Motor neuron (in vitro differentiated cells): Measurements from ENCODE around the gene PTPRM. TPM values are rescaled to one million over a fixed set of nuclear protein-coding genes. Genes with fewer than 3 reads are reported as not detected.
A peak's percentile ranks its signal among the peaks of the same experiment; 100 is the strongest.

Source experiments
- ATAC-seq, 8 experiments: fragments of 200-7000 bp; cut with Tn5 transposase; replicated peaks in 6 of 8; 2 replicates each; pipeline ENCODE4 v1.8.0; 2021; ENCODE audit warnings: mild to moderate bottlenecking in 8 of 8, moderate library complexity in 8 of 8
- H3K27ac ChIP-seq, 2 donors: fragments of 250-450 bp; sonication (Bioruptor Pico); 2 replicates each; pipeline ENCODE4 v1.9.0; 2021; ENCODE audit warnings: antibody characterized with exemption in 2 of 2, mild to moderate bottlenecking in 2 of 2, moderate library complexity in 1 of 2
- H3K4me1 ChIP-seq, 2 donors: fragments of 250-450 bp; sonication (Bioruptor Pico); replicated peaks in 1 of 2; 2 replicates each; pipeline ENCODE4 v1.6.1; 2021; ENCODE audit warnings: antibody characterized with exemption in 2 of 2, mild to moderate bottlenecking in 2 of 2, moderate library complexity in 1 of 2
- H3K4me3 ChIP-seq, 5 donors: fragments of 250-450 bp; sonication (Bioruptor Pico); 2 replicates each; pipeline ENCODE4 v1.9.0; 2021; ENCODE audit warnings: antibody characterized with exemption in 5 of 5, mild to moderate bottlenecking in 5 of 5, moderate library complexity in 4 of 5
- WGBS, 10 experiments: fragments of 450-650 bp; shearing (Covaris generic); methylation state at CpG; one replicate each; pipeline ENCODE4 v1.0.0; 2022; 5-methylcytosine and 5-hydroxymethylcytosine counted together
- in situ Hi-C, 9 experiments: fragments of 400-800 bp; cut with MboI; loops; one replicate each; pipeline ENCODE4 v1.15.0; 2021; ENCODE audit warnings: low sequenced_read_pairs in 9 of 9, low pct_unique_long_range_greater_than_20kb in 2 of 9; ENCODE audit not compliant: unreplicated experiment in 9 of 9
- total RNA-seq, 8 experiments: library from RNA; unstranded; fragments of 300-600 nt; gene quantifications; 2 replicates each; pipeline versions ENCODE4 v1.2.3 to v1.2.4, GENCODE V29; 2022

The PTPRM gene
- total RNA-seq, 8 experiments from 2014 or later, result 12.9 to 106 (median 66.9) TPM

DNA sequence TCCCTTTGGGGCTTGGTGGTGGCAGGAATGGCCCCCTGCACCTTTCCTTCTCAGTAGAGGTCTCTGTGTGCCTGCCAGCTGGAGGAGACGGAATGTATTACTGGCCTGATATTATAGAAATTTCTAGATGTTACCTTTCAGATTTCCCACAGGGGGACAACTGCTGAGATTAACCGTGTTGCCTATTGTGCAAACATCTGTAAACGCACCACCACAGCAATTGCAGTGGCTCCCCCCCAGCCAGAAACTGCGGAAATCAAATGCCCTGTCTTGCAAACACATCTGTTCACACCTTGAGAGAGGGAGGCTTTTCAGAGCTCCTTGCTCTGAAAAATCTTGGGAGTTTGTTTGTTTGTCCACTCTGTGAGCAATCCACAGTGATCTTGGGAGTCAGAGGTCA, 772.1 kb downstream of the PTPRM start:
- Histone ChIP-seq H3K4me1 (peaks cover 13 to 15% of the 10 kb centered on the region in 2 donors), H3K27ac (no peak overlapping the region), H3K4me3 (no peak overlapping the region)
- 50 to 100% (median 100%) methylated on average over 1 to 4 of the region's 4 CpGs for WGBS, 10 experiments
- ATAC-seq, result no peak
- in situ Hi-C loops, result no loop called here

DNA sequence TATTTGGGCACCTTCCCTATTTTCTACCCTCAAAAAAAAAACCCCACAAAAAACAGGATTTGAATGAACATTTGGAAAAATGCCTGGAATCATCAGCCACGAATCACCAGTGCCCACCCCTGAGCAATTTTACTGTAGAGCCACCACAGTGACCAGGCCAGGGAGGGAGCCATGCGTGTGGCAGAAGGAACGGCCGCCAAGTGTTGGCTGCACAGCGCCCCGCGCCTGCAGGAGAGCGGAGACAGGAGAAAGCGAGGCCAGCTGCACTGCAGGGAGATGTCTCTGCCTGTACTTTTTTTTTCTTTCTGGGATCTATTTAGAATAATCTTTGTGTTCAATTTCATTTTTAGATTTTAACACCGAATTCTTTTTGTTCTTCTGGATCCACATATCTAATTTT, 772.8 kb downstream of the PTPRM start:
- Histone ChIP-seq H3K4me3 (no peak overlapping the region), H3K4me1 (peaks cover 13 to 15% of the 10 kb centered on the region in 2 donors), H3K27ac (no peak overlapping the region)
- in situ Hi-C loops, result no loop called here
- 56 to 100% (median 85%) methylated on average over 2 to 10 of the region's 10 CpGs for WGBS, 10 experiments
- no peak for ATAC-seq

DNA sequence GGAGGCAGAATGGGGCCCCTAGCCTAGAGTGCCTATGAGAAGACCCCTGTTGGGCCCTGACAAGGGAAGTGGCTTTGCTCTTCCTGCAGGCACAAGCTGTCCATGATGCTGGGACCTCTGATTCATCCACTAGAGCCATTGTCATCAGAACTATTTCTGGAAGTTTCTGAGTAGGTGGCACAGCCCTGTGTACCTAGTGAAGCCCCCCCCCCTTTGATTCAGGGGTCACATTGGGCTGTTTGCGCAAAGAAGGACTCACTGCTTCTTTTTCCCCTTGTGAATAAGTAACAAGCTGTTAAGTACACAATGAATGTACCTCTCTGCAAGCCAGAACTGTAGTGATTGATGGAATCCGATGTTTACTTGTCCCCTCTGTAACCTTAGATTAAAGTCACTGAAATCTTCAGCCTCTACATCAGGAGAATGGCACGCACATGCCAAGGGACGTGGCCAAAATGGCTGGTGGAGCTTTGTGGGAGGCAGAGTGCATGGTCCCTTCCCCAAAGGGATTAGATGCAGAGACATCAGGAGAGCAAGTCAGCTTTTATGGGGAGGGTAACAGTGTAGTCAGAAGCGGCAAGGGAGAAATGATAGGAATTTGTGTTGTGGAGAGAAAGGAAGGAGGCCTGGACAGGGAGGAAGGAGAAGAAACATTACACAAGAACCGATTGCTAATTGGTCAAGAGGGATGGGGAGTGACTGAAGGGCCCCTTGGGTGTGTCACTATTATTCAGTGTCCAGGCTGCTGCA, 774.5 kb downstream of the PTPRM start:
- Histone ChIP-seq H3K4me1 (peaks cover 13 to 15% of the 10 kb centered on the region in 2 donors), H3K27ac (peak overlapping the region in 1 of 2 donors; percentile 17), H3K4me3 (no peak overlapping the region)
- in situ Hi-C loops, result no loop called here
- peak; percentile 71 to 94 (median 86) for ATAC-seq
- WGBS, 10 experiments, result 20 to 81% (median 65%) methylated on average over 1 to 5 of the region's 6 CpGs; no CpG with 5 or more reads in 2 of the 10 experiments

DNA sequence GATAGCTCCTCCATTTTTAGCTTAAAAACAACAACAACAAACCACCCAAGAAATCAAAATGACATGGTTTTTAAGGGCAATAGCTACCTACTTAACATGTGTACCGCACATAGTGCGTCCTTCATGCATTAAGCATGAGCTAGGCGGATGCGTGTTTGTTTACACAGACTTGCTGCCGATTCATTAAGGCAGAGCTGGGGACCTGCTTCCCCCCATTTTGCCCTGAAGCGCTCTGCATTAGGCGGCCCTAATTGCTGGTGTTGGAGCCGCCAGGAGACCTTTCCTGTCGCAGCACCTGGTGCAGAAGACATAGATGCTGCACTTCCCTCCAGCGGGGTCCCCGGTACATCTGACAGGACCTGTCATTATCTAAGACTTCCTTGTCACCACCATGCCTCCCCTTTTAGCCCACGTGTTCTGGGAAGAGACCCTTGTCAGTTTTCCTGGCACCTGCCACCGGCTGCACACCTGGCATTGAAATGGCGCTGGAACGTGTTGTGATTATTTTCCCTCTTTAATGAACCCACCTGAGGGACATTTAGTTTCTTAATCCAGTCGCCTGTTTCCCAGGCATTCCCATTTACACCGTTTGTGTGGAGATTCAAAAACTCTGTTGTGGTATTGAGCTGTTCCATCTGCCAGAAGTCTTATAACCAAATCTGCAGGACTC, 781.1 kb downstream of the PTPRM start:
- H3K4me1 ChIP-seq, result peaks cover 0 to 3% of the 10 kb centered on the region in 2 donors
- WGBS, 10 experiments, result 71 to 100% (median 92%) methylated on average over 2 to 14 of the region's 17 CpGs; no CpG with 5 or more reads in 1 of the 10 experiments
- no peak overlapping the region for H3K27ac ChIP-seq
- ATAC-seq, result peak in 1 of 8 experiments; percentile 42
- no peak overlapping the region for H3K4me3 ChIP-seq
- in situ Hi-C loops, result no loop called here

DNA sequence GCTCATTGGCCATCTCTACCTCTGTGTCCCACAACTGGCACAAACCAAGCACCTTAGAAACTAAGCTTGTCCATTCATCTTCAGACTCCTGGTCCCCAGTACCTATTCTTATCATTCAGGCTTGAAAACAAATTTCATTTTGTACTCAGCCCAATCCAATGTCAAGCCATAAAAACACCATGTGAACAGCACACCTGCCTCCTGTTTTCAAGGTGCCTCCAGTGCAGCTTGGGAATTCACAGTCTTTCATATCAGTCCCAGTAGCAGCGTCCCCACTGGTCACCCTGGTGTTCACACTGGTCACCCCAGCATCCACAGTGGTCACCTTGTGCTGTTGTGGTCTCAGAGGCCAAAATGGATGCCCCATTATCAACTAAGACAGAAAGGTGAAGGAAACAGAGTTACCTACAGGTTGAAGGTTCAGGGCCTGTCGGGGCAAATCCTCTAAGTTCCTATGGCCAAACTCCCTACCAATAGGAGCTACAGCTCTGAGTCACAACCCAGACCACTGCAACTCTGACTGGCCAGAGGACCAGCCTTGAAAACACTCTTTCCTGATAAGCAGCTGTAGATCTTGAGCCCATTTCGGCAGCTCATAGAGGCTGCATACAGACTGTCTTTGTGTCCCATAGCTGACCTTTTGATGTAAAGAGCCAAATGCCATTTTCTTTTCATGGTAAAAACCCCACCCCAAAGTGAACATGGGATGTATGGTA, 782.6 kb downstream of the PTPRM start:
- 73 to 100% (median 86%) methylated on average over 1 to 2 of the region's 3 CpGs; no CpG with 5 or more reads in 3 of the 10 experiments for WGBS, 10 experiments
- Histone ChIP-seq H3K4me3 (no peak overlapping the region), H3K27ac (no peak overlapping the region), H3K4me1 (peaks cover 0 to 3% of the 10 kb centered on the region in 2 donors)
- in situ Hi-C loops, result no loop called here
- no peak for ATAC-seq

DNA sequence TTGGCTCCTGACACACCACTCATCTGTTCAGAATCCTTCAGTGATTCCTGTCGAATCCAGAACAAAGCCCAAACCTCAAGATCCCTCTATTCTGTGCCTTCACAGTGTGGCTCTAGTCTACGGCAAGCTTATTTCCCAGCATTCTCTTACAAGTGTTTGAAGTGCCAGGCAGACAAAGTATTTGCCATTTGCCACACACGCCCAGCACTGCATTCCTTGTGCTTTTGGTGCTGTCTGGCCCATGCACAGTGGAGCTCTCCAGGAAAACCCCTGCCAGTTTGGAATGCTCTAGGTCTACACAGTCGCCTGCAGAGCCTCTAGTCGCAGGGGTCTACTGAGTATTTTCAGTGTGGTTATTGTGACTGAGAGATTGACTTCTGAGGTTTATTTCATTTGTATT, 783.5 kb downstream of the PTPRM start:
- 50 to 80% (median 73%) methylated on average over 1 to 4 of the region's 5 CpGs; no CpG with 5 or more reads in 3 of the 10 experiments for WGBS, 10 experiments
- Histone ChIP-seq H3K4me3 (no peak overlapping the region), H3K27ac (no peak overlapping the region), H3K4me1 (peaks cover 0 to 3% of the 10 kb centered on the region in 2 donors)
- in situ Hi-C loops, result no loop called here
- ATAC-seq, result no peak

DNA sequence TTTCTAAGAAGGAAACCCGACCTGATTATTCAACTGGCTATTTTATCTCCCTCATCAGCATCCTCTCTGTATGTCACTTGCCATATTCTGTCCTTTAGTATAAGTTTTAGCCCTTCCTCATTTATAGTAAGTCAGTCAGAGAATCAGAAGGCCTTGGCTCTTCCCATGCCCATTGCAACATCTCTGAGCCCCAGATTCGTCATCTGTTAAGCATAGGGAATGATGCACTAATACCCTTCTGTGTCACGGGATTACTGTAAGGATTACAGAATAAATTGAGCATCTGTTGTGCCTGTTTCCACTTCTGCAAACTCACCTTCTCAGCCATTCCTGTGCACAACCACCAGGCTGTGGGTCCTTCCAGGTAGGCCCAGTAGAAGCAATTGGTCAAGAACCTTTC, 784.0 kb downstream of the PTPRM start:
- peak in 2 of 8 experiments; percentile 40 to 51 for ATAC-seq
- in situ Hi-C loops, result no loop called here
- WGBS, 10 experiments, result 0 to 100% (median 81%) methylated on average over 1 to 3 of the region's 3 CpGs; no CpG with 5 or more reads in 1 of the 10 experiments
- peaks cover 0 to 3% of the 10 kb centered on the region in 2 donors for H3K4me1 ChIP-seq
- no peak overlapping the region for H3K27ac ChIP-seq
- H3K4me3 ChIP-seq, result no peak overlapping the region

DNA sequence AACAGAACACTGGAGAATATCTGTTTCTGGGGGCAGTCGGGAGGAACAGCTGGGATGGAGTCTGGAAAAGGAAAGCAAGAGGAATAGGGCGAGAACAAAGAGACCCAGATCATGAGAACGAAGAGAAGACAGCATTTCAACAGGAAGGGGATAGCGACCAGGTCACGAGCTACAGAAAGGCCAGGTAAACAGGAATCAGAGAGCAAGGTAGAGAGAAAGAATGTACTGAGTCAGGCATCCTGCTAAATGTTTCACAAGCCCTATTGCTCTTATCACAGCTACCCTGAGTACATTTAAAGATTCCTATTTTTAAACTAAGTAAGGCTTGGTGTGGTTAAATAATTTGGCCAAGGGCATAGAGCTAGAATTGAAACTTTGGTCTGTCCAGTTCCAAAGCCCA, 787.2 kb downstream of the PTPRM start:
- in situ Hi-C loops, result no loop called here
- no peak for ATAC-seq
- WGBS, 10 experiments, result 53 to 96% (median 87%) methylated on average over 3 to 5 of the region's 5 CpGs; no CpG with 5 or more reads in 1 of the 10 experiments
- Histone ChIP-seq H3K4me3 (no peak overlapping the region), H3K27ac (no peak overlapping the region), H3K4me1 (peaks cover 19 to 21% of the 10 kb centered on the region in 2 donors)

DNA sequence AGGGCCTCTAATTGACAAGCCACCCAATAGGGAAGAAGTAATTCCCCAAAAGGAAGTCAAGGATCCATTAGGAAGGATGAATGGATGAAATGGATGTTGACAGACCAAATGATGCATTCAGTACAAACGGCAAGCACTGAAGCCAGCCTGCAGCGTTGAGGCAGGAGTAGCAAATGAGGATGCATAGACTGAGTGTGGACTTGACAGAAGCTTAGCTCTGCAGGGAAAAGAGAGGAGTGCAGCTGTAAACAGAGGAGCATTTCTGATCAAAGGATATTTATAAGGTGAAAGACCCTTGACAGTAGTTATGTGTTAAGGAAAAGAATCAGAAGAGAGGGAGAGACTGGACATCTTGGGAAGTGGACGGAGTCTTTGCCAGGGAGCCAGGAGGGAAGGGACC, 788.9 kb downstream of the PTPRM start:
- ATAC-seq, result no peak
- Histone ChIP-seq H3K4me3 (no peak overlapping the region), H3K27ac (no peak overlapping the region), H3K4me1 (peaks cover 19 to 21% of the 10 kb centered on the region in 2 donors)
- in situ Hi-C loops, result no loop called here
- WGBS, 10 experiments, result 50 to 100% (median 80%) methylated on average over 1 to 3 of the region's 3 CpGs; no CpG with 5 or more reads in 2 of the 10 experiments

DNA sequence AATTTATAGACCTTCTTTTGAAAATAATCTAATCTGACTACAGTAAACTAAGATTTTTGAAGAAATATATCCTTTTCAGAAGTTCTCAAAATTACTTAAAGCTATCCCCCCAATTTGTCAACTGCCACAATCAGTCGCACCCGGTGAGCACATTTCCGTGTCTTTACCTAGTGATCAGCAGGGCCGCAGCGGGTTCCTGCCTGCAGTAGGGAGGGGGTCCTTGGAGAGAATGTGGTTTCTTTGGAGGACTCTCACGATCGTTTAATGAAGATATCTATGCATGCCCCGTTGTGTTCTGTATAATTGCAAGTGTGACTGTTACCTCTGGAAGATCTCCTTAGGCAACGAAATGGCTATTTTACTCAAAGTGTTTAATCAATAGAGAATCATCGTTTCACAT, 790.2 kb downstream of the PTPRM start:
- no peak overlapping the region for H3K27ac ChIP-seq
- WGBS, 10 experiments, result 44 to 92% (median 64%) methylated on average over 3 to 10 of the region's 10 CpGs; no CpG with 5 or more reads in 2 of the 10 experiments
- in situ Hi-C loops, result no loop called here
- ATAC-seq, result no peak
- peaks cover 19 to 21% of the 10 kb centered on the region in 2 donors for H3K4me1 ChIP-seq
- no peak overlapping the region for H3K4me3 ChIP-seq

DNA sequence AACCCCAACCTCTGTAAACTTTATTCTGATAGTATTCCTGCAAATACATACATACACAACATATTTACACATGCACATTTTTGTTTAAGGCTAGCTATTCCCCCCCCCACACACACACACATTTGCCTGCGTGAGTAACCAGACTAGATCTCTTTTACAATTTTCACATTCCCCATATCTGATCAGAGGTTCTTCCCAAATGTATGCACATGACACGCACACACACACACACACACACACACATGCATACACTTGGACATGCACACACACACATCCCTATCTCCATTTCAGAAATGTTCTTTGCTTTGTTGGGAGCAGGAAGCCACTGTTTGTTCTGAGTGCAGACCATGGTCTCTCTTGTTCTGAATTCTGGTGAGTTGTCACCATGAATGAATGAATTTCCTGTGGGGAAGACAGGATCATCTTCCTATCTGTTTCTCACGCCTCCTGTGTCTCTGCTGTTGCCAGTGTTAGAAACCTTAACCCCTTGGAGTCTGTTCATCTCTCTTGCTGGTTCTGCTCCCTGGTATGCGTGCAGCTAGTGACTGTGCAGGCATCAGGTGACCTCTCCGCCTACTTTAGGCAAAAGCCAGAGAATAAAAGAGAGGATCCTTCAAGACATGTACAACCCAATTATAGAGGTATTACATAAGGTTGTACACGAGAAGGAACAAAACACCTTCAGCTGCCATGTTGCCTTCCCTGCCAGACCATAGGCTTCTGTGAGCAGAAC, 791.1 kb downstream of the PTPRM start:
- peak; percentile 11 to 89 (median 46) for ATAC-seq
- Histone ChIP-seq H3K27ac (no peak overlapping the region), H3K4me1 (peaks cover 19 to 21% of the 10 kb centered on the region in 2 donors), H3K4me3 (no peak overlapping the region)
- 9 to 92% (median 62%) methylated on average over 1 to 6 of the region's 6 CpGs; no CpG with 5 or more reads in 2 of the 10 experiments for WGBS, 10 experiments
- in situ Hi-C loops, result no loop called here

DNA sequence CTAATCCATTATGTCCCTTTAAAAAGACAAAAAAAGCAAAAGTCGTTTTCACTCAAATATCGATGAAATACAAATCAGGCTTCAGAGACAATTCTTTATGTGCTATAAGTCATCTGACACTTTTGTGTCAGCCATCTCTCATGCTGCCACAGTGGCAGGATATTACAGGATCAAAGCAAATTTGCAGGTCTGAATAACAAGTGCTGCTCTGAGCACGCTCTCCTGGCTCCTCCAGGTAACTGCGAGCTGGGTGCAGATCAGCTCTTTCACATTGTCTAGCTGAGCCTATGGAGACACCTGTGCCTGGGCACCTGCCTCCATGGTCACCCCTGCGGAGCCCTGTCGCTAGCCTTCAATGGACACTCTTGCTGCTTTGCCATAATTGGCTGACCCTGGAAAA, 792.0 kb downstream of the PTPRM start:
- peaks cover 19 to 21% of the 10 kb centered on the region in 2 donors for H3K4me1 ChIP-seq
- 76 to 100% (median 88%) methylated on average over 1 to 5 of the region's 6 CpGs; no CpG with 5 or more reads in 1 of the 10 experiments for WGBS, 10 experiments
- peak in 4 of 8 experiments; percentile 54 to 64 (median 54) for ATAC-seq
- H3K27ac ChIP-seq, result no peak overlapping the region
- H3K4me3 ChIP-seq, result no peak overlapping the region
- in situ Hi-C loops, result no loop called here
